SK-N-SH (cell line): ENCODE measurements around the gene LRRC10B. TPM values are rescaled to one million over a fixed set of nuclear protein-coding genes. Genes with fewer than 3 reads are reported as not detected.

Source experiments
- CTCF ChIA-PET: fragments of 300-600, 350-600 bp; formaldehyde crosslinking; extraction: SDS; loops from one replicate; lab custom pipeline; 2021; lab: Yijun Ruan, JAX
- POLR2A ChIA-PET: fragments of 350-600 bp; sonication (Branson Sonifier 250); formaldehyde crosslinking; extraction: SDS; loops from one replicate; lab custom pipeline; 2020; ENCODE audit warnings: antibody characterized with exemption, inconsistent platforms; lab: Yijun Ruan, JAX
- DNase-seq: peaks from one replicate; pipeline ENCODE4 v3.0.0; 2012
- H2AFZ ChIP-seq: fragments of 200-600 bp; sonication (generic); 2 replicates; pipeline ENCODE4 v1.8.1; 2016; ENCODE audit warnings: antibody characterized with exemption, mild to moderate bottlenecking, low read depth
- H3F3A ChIP-seq: fragments of 200-600 bp; sonication (generic); replicated peaks from 2 replicates; pipeline ENCODE3; 2016; ENCODE audit warnings: antibody characterized with exemption, mild to moderate bottlenecking; ENCODE audit not compliant: insufficient read depth
- H3K27ac ChIP-seq, 2 experiments: fragments of 200-500 bp in 1 of 2; fragments of 200-600 bp in 1 of 2; sonication (Bioruptor generic) in 1 of 2; sonication (generic), shearing (Covaris generic) in 1 of 2; 2 replicates each; pipeline versions ENCODE4 v1.5.1 to v1.6.1; 2014 to 2016; ENCODE audit warnings: low read depth in 2 of 2, inconsistent platforms in 1 of 2, low read length in 1 of 2, mild to moderate bottlenecking in 1 of 2, mixed read lengths in 1 of 2
- H3K27me3 ChIP-seq: fragments of 200-600 bp; sonication (generic), shearing (Covaris generic); 2 replicates; pipeline ENCODE4 v1.6.1; 2016; ENCODE audit warnings: mixed run types; ENCODE audit not compliant: insufficient read depth
- H3K36me3 ChIP-seq, 2 experiments: fragments of 200-500 bp in 1 of 2; fragments of 200-600 bp in 1 of 2; sonication (Bioruptor generic) in 1 of 2; sonication (generic) in 1 of 2; replicated peaks in 1 of 2; 2 replicates each; pipeline versions ENCODE3 to v1.5.1; 2014 to 2016; ENCODE audit warnings: low read length in 1 of 2, mild to moderate bottlenecking in 1 of 2; ENCODE audit not compliant: insufficient read depth in 2 of 2, control insufficient read depth in 1 of 2
- H3K4me1 ChIP-seq, 2 experiments: fragments of 200-500 bp in 1 of 2; fragments of 200-600 bp in 1 of 2; sonication (Bioruptor generic) in 1 of 2; sonication (generic), shearing (Covaris generic) in 1 of 2; 2 replicates each; pipeline versions ENCODE4 v1.5.1 to v1.6.1; 2014 to 2016; ENCODE audit warnings: low read depth in 1 of 2, low read length in 1 of 2, mixed run types in 1 of 2; ENCODE audit not compliant: insufficient read depth in 2 of 2, control insufficient read depth in 1 of 2
- H3K4me2 ChIP-seq: fragments of 200-600 bp; sonication (generic), shearing (Covaris generic); 2 replicates; pipeline ENCODE4 v1.6.1; 2017; ENCODE audit warnings: mixed run types
- H3K4me3 ChIP-seq, 2 experiments: fragments of 200-500 bp in 1 of 2; fragments of 200-600 bp in 1 of 2; sonication (Bioruptor generic) in 1 of 2; sonication (generic), shearing (Covaris generic) in 1 of 2; 2 replicates each; pipeline versions ENCODE4 v1.5.1 to v1.8.1; 2014 to 2016; ENCODE audit warnings: low read depth in 2 of 2, inconsistent platforms in 1 of 2, low read length in 1 of 2, mild to moderate bottlenecking in 1 of 2, mixed read lengths in 1 of 2, moderate library complexity in 1 of 2
- H3K79me2 ChIP-seq: fragments of 200-600 bp; sonication (generic); 2 replicates; pipeline ENCODE4 v1.8.1; 2017; ENCODE audit warnings: mild to moderate bottlenecking; ENCODE audit not compliant: insufficient read depth
- H3K9ac ChIP-seq: fragments of 200-600 bp; sonication (generic); 2 replicates; pipeline ENCODE4 v1.6.1; 2017; ENCODE audit warnings: mixed run types
- H3K9me2 ChIP-seq: fragments of 200-600 bp; sonication (generic); 2 replicates; pipeline ENCODE4 v1.6.1; 2017; ENCODE audit warnings: mixed run types
- H3K9me3 ChIP-seq: fragments of 200-600 bp; sonication (generic); 2 replicates; pipeline ENCODE4 v1.6.1; 2017; ENCODE audit warnings: mixed run types, mild to moderate bottlenecking, moderate library complexity
- H4K20me1 ChIP-seq: fragments of 200-600 bp; sonication (generic); 2 replicates; pipeline ENCODE4 v1.6.1; 2017; ENCODE audit warnings: mild to moderate bottlenecking, mixed run types; ENCODE audit not compliant: insufficient read depth
- ELF1 ChIP-seq: IDR thresholded peaks from 2 replicates; pipeline ENCODE4 v1.4.0; 2012
- FOXM1 ChIP-seq: IDR thresholded peaks from 2 replicates; pipeline ENCODE4 v1.4.0; 2012; ENCODE audit warnings: low read depth, mild to moderate bottlenecking
- GABPA ChIP-seq: IDR thresholded peaks from 2 replicates; pipeline ENCODE4 v1.4.0; 2012; ENCODE audit warnings: low read depth, mild to moderate bottlenecking
- JUND ChIP-seq: IDR thresholded peaks from 2 replicates; pipeline ENCODE4 v1.4.0; 2012
- MXI1 ChIP-seq: IDR thresholded peaks from 2 replicates; pipeline ENCODE4 v1.6.1; 2012; ENCODE audit warnings: mild to moderate bottlenecking, low read depth, low read length, improper control_type of control experiment
- NRF1 ChIP-seq: IDR thresholded peaks from 2 replicates; pipeline ENCODE4 v1.6.1; 2012; ENCODE audit warnings: low read depth, mild to moderate bottlenecking, low read length
- POLR2AphosphoS5 ChIP-seq: IDR thresholded peaks from 2 replicates; pipeline ENCODE4 v1.6.1; 2012; ENCODE audit warnings: low read depth, low read length
- RAD21 ChIP-seq: IDR thresholded peaks from 2 replicates; pipeline ENCODE4 v1.6.1; 2012; ENCODE audit warnings: mild to moderate bottlenecking, low read length
- RFX5 ChIP-seq: IDR thresholded peaks from 2 replicates; pipeline ENCODE4 v1.6.1; 2012; ENCODE audit warnings: mild to moderate bottlenecking, improper control_type of control experiment, low read length
- RXRA ChIP-seq: IDR thresholded peaks from 2 replicates; pipeline ENCODE4 v1.4.0; 2012; ENCODE audit warnings: low read depth, mild to moderate bottlenecking, borderline replicate concordance
- SIN3A ChIP-seq: IDR thresholded peaks from 2 replicates; pipeline ENCODE4 v1.6.1; 2012; ENCODE audit warnings: low read depth, mild to moderate bottlenecking, low read length, moderate library complexity, borderline replicate concordance
- SMC3 ChIP-seq: IDR thresholded peaks from 2 replicates; pipeline ENCODE4 v1.6.1; 2012; ENCODE audit warnings: low read depth, low read length, improper control_type of control experiment
- TAF1 ChIP-seq: IDR thresholded peaks from 2 replicates; pipeline ENCODE4 v1.6.1; 2012; ENCODE audit warnings: low read depth, mild to moderate bottlenecking, low read length, moderate library complexity, borderline replicate concordance
- TCF12 ChIP-seq: IDR thresholded peaks from 2 replicates; pipeline ENCODE4 v1.4.0; 2012
- TEAD4 ChIP-seq: IDR thresholded peaks from 2 replicates; pipeline ENCODE4 v1.4.0; 2012; ENCODE audit warnings: mild to moderate bottlenecking, borderline replicate concordance; ENCODE audit not compliant: insufficient read depth
- WGBS: methylation state at CpG from one replicate; pipeline ENCODE4 v1.1.6; 2017; ENCODE audit warnings: low lambda C conversion rate; 5-methylcytosine and 5-hydroxymethylcytosine counted together
- polyA plus RNA-seq, 3 experiments: library from polyadenylated mRNA; depleted of rRNA; stranded (reverse); fragments of >200 nt; gene quantifications; 2 replicates each; pipeline ENCODE4 v1.2.3, GENCODE V29; 2012
- TF ChIP-seq, protein P1 (sequence below): fragments of 150-350 bp; IDR thresholded peaks from 2 replicates; pipeline ENCODE4 v1.6.1; 2017; ENCODE audit warnings: antibody characterized with exemption, low read length, low read depth, borderline replicate concordance
- TF ChIP-seq, protein P2 (sequence below): IDR thresholded peaks from 2 replicates; pipeline ENCODE4; 2012
- TF ChIP-seq, protein P3 (sequence below): IDR thresholded peaks from 2 replicates; pipeline ENCODE4 v1.4.0; 2012; ENCODE audit warnings: low read depth, borderline replicate concordance

Gene LRRC10B
- polyA plus RNA-seq, 1 of the 3 experiments (the other 2 are of a cell fraction): not detected

DNA sequence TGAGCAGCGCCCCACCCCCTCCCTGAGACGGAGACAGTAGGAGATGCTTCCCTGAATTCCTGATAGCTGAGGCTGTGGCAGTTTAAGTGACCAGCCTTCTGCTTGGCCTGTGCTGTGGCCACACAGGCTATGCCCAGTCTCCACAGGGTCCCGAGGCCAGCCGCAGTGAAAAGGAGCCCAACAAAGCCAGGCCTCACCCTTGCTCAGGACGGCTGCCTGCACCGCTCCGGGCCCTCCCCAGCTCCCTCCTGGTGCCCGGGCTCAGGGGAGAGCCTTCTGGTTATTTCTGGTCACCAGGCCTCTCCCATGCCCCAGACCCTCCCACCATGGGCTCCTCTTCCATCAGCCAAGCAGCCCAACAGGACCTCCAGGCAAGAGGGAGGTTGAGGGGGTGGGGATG is 28.8 kb downstream of the LRRC10B start:
- no peak overlapping the region for H2AFZ ChIP-seq
- TF ChIP-seq RAD21 (no peak), MXI1 (no peak), TAF1 (no peak), SMC3 (no peak), TCF12 (no peak)
- TF ChIP-seq, all 33 proteins: peak for 0
- Histone ChIP-seq H3K9ac (no peak overlapping the region), H3K4me3 (no peak overlapping the region), H3K9me3 (no peaks in the 10 kb centered on the region), H3K4me1 (peaks cover 0 to 91% of the 10 kb centered on the region in 2 experiments; a peak in 1 of 4 replicates), H3K27ac (peak overlapping the region in 1 of 2 experiments; percentile 94; a peak in 2 of 4 replicates), H3K36me3 (no peaks in the 10 kb centered on the region), H3F3A (no peaks in the 10 kb centered on the region), H3K79me2 (no peaks in the 10 kb centered on the region), H3K9me2 (no peaks in the 10 kb centered on the region), H3K4me2 (no peak overlapping the region), H3K27me3 (no peaks in the 10 kb centered on the region), H4K20me1 (no peaks in the 10 kb centered on the region)
- POLR2A ChIA-PET: interaction anchor here (0.6 to 1.2 kb wide), 4 partner anchors 16 to 431 kb away, joined by 3 to 4 read pairs (median 4); no protein-coding TSS in a partner anchor
- WGBS: 51% methylated on average over 3 of the region's 8 CpGs
- DNase-seq: no peak
- CTCF ChIA-PET: interaction anchor here (0.6 to 33.4 kb wide), 11 partner anchors 8 to 91 kb away, joined by 3 to 670 read pairs (median 5); partner anchors contain the start of gene LRRC10B

DNA sequence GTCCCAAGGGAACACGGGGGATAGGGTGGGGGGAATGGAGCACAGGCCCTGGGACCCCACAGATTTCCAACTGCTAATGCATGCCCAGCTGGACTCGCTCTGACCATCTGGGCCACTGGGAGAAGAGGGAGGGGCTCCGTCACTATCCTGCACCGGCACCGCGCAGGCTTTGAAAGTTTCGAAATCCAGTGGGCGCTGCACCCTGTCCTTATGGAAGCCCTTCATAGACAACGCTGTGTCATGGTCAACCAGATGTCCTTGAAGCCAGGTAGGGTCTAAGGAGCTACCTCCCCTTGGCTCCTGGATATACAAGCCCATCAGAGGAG is 30.1 kb downstream of the LRRC10B start:
- Histone ChIP-seq H3K36me3 (no peaks in the 10 kb centered on the region), H3K4me2 (no peak overlapping the region), H3K9ac (no peak overlapping the region), H3K4me3 (no peak overlapping the region), H3K27me3 (no peaks in the 10 kb centered on the region), H3F3A (no peaks in the 10 kb centered on the region), H4K20me1 (no peaks in the 10 kb centered on the region), H3K27ac (peak overlapping the region in 1 of 2 experiments; percentile 94; a peak in 1 of 4 replicates), H2AFZ (no peak overlapping the region), H3K9me2 (no peaks in the 10 kb centered on the region), H3K9me3 (no peaks in the 10 kb centered on the region), H3K79me2 (no peaks in the 10 kb centered on the region), H3K4me1 (peaks cover 0 to 90% of the 10 kb centered on the region in 2 experiments; a peak in 2 of 4 replicates)
- ChIA-PET CTCF (interaction anchor here (1.3 to 2.6 kb wide), 3 partner anchors 22 to 42 kb away, joined by 4 to 10 read pairs (median 10); no protein-coding TSS in a partner anchor), POLR2A (no interaction called here)
- TF ChIP-seq, protein P1, sequence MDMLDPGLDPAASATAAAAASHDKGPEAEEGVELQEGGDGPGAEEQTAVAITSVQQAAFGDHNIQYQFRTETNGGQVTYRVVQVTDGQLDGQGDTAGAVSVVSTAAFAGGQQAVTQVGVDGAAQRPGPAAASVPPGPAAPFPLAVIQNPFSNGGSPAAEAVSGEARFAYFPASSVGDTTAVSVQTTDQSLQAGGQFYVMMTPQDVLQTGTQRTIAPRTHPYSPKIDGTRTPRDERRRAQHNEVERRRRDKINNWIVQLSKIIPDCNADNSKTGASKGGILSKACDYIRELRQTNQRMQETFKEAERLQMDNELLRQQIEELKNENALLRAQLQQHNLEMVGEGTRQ: no peak
- no peak for TF ChIP-seq NRF1
- 100% methylated on average over 1 of the region's 9 CpGs for WGBS
- DNase-seq: no peak

- TF ChIP-seq POLR2AphosphoS5 (no peak), JUND (no peak), SIN3A (no peak), TCF12 (no peak), FOXM1 (no peak), RXRA (no peak), TEAD4 (no peak), RFX5 (no peak), ELF1 (no peak), GABPA (no peak), SMC3 (no peak)
- TF ChIP-seq, protein P2, sequence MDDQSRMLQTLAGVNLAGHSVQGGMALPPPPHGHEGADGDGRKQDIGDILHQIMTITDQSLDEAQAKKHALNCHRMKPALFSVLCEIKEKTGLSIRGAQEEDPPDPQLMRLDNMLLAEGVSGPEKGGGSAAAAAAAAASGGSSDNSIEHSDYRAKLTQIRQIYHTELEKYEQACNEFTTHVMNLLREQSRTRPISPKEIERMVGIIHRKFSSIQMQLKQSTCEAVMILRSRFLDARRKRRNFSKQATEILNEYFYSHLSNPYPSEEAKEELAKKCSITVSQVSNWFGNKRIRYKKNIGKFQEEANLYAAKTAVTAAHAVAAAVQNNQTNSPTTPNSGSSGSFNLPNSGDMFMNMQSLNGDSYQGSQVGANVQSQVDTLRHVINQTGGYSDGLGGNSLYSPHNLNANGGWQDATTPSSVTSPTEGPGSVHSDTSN: no peak
- TF ChIP-seq, protein P3, sequence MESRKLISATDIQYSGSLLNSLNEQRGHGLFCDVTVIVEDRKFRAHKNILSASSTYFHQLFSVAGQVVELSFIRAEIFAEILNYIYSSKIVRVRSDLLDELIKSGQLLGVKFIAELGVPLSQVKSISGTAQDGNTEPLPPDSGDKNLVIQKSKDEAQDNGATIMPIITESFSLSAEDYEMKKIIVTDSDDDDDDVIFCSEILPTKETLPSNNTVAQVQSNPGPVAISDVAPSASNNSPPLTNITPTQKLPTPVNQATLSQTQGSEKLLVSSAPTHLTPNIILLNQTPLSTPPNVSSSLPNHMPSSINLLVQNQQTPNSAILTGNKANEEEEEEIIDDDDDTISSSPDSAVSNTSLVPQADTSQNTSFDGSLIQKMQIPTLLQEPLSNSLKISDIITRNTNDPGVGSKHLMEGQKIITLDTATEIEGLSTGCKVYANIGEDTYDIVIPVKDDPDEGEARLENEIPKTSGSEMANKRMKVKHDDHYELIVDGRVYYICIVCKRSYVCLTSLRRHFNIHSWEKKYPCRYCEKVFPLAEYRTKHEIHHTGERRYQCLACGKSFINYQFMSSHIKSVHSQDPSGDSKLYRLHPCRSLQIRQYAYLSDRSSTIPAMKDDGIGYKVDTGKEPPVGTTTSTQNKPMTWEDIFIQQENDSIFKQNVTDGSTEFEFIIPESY: no peak
- TF ChIP-seq, protein P1: no peak
- CTCF ChIA-PET: interaction anchor here (1.0 to 2.6 kb wide), 7 partner anchors 22 to 93 kb away, joined by 3 to 10 read pairs (median 6); partner anchors contain the start of gene LRRC10B
- Histone ChIP-seq H3K27me3 (no peaks in the 10 kb centered on the region), H3K9ac (no peak overlapping the region), H3K27ac (peak overlapping the region in 1 of 2 experiments; percentile 94; a peak in 1 of 4 replicates), H4K20me1 (no peaks in the 10 kb centered on the region), H3K9me2 (no peaks in the 10 kb centered on the region), H3K4me2 (no peak overlapping the region), H3K79me2 (no peaks in the 10 kb centered on the region), H2AFZ (no peak overlapping the region), H3K9me3 (no peaks in the 10 kb centered on the region), H3F3A (no peaks in the 10 kb centered on the region), H3K4me1 (peaks cover 0 to 88% of the 10 kb centered on the region in 2 experiments; a peak in 2 of 4 replicates), H3K36me3 (no peaks in the 10 kb centered on the region), H3K4me3 (no peak overlapping the region)
- no peak for DNase-seq
- POLR2A ChIA-PET: interaction anchor here (1.3 kb wide), 1 partner anchor 8 kb away, joined by 3 read pairs; no protein-coding TSS in a partner anchor
- WGBS: 80% methylated on average over 8 of the region's 11 CpGs
Measured at GRCh38 chr11:61539006-61539405, 30.5 kb downstream of the LRRC10B start.
